GM18526 (cell line): ENCODE data around the gene CAMK2G.

Experiments used
- POLR2A ChIP-seq: IDR thresholded peaks from 3 replicates; pipeline ENCODE4 v1.6.1; 2011; ENCODE audit not compliant: insufficient read length; ENCODE audit errors: extremely low read depth

Gene CAMK2G

GRCh38 chr10:73874267-73875138, at the start of gene CAMK2G:
TSS of gene CAMK2G (minus strand) at chr10:73874555. CDS start at chr10:73874461, 94 bp downstream.
- peak; percentile 60 for TF ChIP-seq POLR2A

DNA sequence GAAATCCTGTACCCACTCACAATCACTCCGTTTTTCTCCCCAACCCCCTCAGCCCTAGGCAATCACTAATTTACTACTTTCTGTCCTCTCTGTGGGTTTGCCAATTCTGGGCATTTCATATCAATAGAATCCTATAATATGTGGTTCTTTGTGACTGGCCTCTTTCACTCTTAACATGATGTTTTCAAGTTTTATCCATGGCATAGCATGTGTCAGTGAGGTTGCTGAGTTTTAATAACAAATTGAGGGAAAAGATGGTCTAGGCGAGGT, 48.4 kb upstream of the CAMK2G start:
- TF ChIP-seq POLR2A, result no peak

DNA sequence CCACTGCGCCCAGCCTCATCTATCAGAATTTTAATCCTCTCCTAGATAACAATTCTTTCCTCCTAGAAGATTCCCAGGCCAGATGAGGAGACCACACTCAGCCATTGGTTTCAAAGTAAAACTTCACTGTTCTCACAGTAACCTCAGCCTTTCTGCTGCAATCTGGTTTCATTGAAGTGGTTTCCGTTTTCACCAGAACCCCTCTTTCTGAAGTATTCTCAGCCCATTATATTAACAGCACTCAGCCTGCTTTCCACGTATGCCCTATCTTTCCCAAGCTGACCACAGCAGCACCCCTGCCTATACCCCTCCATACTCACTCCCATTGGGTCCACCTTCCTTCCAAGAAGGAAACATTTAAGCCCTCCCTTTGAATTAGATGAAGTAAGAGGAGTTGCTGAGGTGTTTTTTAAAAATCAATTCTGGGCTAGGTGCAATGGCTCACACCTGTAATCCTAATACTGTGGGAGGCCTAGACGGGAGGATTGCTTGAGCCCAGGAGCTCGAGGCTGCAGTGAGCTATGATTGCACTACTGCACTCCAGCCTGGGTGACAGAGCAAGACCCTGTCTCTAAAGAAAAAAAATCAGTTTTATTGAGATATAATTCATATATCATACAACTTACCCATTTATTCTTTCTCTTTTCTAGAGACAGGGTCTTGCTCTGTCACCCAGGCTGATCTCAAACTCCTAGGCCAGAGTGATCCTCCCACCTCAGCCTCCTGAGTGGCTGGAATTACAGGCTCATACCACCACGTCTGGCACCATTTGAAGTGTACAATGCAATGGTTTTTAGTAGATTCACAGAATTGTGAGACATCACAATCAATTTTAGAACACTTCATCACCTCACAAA, 47.9 kb upstream of the CAMK2G start:
- no peak for TF ChIP-seq POLR2A

GRCh38 chr10:73920089-73920488, 45.7 kb upstream of the CAMK2G start:
- no peak for TF ChIP-seq POLR2A

GRCh38 chr10:73917566-73918305, 43.4 kb upstream of the CAMK2G start:
- TF ChIP-seq POLR2A, result no peak

- TF ChIP-seq POLR2A, result no peak
These were observed 42.6 kb upstream of the CAMK2G start for GRCh38 chr10:73916761-73917470.

DNA sequence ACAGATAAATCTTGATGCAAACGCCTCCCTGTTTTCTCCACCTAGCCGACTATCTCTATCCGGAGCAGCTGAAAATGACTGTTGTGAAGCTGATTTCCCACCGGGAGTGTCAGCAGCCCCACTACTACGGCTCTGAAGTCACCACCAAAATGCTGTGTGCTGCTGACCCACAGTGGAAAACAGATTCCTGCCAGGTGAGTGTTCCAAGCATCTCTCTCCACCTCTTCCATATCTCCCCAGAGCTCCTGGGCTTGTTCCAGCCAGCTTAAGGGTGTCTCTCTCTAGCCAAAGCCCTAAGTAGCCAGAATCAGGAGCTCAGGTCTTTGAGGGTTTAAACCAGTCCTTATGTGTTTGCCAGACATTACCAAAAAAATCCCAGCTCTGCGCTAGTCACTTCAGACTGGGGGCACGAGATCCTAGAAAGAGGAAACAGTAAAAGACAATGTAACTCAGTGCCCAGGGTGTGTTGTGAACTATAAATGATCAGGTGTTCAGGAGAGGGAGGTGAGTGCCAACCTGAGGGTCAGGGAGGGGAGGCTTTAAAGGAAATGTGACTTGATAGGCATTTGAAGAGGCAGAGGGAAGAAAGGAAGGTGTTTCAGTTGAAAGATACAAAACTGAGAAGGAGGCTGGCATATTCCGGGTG, 41.0 kb upstream of the CAMK2G start:
- TF ChIP-seq POLR2A, result no peak

- no peak for TF ChIP-seq POLR2A
These were observed 39.7 kb upstream of the CAMK2G start for GRCh38 chr10:73914036-73914435.

DNA sequence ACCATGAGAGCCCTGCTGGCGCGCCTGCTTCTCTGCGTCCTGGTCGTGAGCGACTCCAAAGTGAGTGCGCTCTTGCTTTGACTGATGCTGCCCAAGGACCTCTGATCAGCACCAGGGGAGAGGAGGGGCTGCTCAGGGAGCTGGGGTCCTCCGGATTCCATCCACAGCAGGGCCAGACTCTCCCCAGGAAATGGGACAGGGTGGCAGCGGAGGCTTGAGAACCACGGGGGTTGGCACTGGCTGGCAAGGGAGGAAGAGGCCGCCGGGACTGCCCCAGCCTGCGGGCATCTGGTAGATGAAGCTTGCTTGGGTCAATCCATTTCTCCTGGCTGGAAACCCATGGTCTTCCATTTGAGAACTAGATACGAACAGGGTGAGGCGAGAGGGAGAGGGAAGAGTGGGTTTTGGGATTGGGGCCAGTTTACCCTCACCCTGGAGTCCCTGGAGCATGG, 37.2 kb upstream of the CAMK2G start:
- no peak for TF ChIP-seq POLR2A

DNA sequence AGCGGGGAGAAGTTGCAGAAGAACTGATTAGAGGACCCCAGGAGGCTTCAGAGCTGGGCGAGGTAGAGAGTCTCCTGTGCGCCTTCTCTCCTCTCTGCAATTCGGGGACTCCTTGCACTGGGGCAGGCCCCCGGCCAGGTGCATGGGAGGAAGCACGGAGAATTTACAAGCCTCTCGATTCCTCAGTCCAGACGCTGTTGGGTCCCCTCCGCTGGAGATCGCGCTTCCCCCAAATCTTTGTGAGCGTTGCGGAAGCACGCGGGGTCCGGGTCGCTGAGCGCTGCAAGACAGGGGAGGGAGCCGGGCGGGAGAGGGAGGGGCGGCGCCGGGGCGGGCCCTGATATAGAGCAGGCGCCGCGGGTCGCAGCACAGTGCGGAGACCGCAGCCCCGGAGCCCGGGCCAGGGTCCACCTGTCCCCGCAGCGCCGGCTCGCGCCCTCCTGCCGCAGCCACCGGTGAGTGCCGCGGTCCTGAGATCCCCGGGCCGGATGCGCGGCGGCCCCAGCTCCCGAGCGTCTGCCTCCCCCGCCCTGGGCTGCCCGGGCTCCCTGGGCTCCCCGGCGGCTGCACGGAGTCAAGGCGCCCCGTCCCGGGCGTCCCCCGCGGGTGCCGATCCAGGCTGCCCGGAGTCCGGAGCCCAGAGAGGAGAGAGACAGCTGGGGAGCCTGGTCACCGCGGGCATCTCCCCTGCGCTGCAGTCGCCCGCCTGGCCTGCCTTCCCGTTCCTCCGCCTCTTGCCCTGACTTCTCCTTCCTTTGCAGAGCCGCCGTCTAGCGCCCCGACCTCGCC, 36.6 kb upstream of the CAMK2G start, which contains the start of gene PLAU:
Gene PLAU, plus strand, starts transcription at position 369 of the 789 bp plus-strand sequence. CDS start 424 bp downstream, outside the sequence.
- peak; percentile 6 for TF ChIP-seq POLR2A

GRCh38 chr10:73910401-73910763, 36.0 kb upstream of the CAMK2G start:
- TF ChIP-seq POLR2A, result no peak

GRCh38 chr10:73909540-73910115, 35.3 kb upstream of the CAMK2G start:
- TF ChIP-seq POLR2A, result no peak

DNA sequence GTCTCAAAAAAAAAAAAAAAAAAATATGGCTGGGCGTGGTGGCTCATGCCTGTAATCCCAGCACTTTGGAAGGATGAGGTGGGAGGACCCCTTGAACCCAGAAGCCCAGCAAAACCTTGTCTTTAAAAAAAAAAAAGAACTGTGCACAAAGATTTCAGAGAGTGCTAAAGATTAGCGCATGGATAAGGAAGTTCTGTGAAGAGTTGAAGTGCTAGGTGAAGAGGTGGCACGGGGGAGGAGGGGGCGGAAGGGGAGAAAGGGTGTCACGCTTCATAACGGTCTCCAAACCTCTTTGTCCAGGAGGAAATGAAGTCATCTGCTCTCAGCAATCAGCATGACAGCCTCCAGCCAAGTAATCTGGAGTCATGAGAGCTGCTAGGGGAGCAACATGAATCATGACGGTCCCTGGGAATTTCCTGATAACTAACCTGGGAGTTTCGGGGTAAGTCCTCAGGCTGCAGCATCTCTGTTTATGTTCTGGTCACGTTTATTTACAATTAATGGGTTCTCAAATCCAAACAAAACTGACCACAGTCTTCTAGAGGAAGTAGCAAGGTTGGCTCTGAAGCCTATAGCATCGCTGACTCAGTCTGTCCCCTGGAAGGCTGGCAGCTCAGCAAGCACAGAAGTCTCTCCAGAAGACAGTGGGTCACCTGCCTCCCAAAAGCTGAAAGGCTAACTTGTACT, 34.6 kb upstream of the CAMK2G start:
- TF ChIP-seq POLR2A, result no peak
